HG02840 (cell line): Measurements from ENCODE around the gene CFAP74.
"Not testable (repeated sequence)": the region's sequence is repeated elsewhere in the genome, so short reads cannot be mapped to it uniquely, and the experiment has no call there.

Experiments used
- ATAC-seq: cut with Tn5 transposase; IDR thresholded peaks from one replicate; pipeline ENCODE4 v1.9.1; 2021; ENCODE audit warnings: mild to moderate bottlenecking, moderate library complexity, moderate number of reproducible peaks; ENCODE audit not compliant: unreplicated experiment, low FRiP score

CFAP74 gene

DNA sequence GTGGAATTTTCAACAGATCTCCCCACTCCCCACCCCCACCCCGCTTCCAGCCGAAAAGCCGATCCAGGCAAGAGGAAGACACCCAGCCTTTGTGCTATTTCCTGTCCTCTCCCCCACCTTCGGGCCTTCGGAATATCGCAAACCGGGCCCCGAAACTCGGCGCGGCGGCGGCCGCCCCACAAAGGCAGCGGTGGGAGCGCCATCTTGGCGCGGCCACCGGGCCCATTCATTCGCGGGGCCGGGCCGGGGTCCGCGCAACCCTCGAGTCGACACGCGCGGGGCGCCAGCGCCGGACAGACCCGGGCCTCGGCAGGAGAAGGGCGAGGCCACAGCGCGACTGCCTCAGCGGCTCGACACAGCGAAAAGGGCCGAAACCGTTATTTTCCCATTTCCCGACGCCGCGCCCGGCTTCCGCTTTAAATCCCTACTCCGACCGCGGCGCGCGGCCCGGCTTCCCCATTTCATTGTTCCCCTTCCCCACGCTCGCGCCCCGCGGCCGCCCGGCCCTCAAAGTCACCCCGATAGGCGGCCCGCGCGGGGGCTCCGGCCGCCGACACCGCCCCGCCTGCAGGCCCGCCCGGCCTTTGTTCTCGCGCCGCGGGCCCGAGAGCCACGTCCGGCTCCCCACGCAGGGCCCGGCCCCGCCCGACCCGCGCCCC is 113.6 kb downstream of the CFAP74 start:
- ATAC-seq = peak; percentile 16

DNA sequence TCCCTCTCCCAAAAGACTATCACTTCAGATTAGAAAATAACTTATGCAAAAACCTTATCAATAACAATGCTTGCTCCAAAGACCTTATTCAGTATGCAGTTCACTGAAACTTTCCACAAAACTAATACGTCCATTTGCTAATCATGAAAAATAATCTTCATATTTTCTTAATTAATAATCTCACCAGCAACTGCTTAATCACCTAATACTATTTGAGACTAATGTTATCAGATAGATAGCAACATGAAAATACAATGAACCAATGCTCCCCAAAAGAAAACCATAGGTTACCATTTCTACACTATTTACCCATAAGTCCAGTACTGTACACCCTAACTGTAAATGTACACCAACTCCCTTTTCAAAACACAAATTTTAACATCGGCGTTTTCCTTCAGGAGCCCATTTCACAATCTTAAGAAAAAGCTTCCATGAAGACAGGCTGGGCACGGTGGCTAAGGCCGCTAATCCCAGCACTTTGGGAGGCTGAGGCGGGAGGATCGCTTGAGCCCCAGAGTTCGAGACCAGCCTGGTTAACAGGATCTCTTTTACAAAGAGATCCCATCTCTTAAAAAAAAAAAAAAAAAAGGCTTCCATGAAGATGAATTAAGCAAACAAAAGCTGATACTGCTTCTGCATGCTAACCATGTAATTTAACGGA is 114.4 kb downstream of the CFAP74 start:
- ATAC-seq = no peak

DNA sequence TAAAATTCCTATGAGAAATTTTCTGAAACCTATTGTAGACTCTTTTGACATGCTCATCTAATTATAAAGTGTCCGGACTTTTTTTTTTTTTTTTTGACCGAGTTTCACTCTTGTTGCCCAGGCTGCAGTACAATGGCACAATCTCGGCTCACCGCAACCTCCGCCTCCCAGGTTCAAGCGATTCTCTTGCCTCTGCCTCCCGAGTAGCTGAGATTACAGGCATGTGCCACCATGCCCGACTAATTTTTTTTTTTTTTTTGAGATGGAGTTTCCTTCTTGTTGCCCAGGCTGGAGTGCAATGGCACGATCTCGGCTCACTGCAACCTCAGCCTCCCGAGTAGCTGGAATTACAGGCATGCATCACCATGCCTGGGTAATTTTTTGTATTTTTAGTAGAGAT is 119.7 kb downstream of the CFAP74 start:
- not testable (repeated sequence) for ATAC-seq

DNA sequence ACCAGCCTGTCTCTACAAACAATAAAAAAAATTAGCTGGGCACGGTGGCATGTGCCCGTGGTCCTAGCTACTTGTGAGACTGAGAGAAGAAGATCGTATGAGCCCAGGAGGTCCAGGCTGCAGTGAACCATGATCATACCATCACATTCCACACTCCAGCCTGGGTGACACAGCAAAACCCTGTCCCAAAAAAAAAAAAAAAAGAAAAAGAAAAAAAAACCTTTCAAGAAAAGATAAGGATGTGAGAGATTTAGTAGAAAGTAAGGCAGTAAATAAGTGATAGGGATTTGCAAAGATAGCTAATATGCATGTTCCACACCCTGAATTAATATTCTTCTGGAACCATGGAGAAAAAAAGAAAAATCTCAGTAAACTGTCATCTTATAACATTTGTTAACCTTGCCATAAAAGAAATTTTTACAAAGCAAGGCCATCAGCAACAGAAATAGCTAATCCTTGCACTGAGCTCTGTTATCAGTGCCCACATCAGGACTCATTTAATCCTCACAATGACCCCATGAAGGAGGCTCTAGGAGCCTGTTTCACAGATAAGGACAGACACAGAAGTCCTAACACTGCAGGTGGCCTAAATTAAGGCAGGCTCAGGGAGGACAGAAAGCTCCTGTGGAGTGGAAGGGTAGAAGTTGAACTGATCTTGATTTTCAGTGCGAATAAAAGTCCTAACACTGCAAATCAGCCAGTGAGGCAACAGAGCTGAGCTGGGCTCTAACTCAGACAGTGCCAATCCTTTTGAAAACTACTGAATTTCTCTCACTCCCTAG is 120.3 kb downstream of the CFAP74 start:
- ATAC-seq = no peak

DNA sequence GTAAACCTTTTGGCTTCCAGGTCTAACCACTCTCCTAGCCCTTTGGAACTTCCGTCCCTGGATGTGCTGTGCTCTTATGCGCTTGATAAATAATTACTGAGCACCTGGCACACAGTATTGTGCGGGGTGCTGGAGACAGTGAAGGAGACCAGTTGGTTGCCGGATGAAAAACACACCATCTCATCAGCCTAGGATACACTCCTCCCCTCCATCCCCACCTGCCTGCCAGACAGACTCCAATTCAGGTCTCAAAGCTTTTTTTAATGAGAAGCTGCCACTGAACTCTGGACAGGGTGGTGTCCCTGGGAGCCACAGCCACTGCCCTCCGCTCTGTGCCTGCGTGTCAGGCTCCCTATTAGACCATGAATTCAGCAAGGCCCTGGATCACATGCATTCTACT is 121.9 kb downstream of the CFAP74 start:
- ATAC-seq = no peak

DNA sequence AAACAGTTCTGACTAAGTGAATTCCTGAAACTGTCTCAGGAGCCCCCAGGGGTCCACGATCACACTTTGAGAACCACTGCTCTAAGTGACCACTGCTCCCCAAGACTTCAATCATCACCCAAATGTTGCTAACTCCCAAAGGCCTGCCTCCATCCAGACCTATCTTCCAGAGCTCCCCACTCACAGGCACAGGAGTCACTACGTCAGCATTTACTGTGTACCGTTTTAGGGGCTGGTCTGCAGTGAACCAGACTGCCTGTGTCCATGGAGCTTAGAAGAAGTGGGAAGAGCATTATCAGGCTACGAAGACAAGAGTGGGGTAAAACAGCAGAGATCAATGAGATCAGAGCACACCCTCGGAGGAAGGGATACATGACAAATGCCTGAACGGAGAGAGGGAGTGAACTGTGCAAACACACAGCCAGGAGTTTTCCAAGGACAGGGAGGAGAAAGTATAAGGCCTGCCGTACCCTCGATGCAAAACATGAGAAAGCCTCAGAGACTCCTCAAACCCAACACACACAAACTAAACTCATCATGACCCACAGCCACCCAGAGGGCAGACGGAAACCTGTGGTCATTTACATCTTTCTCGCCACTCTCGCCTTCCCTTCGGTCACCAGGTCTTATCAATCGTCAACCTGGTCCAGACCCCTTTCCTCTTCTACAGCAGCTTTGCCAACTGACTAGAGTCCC is 122.8 kb downstream of the CFAP74 start:
- no peak for ATAC-seq

DNA sequence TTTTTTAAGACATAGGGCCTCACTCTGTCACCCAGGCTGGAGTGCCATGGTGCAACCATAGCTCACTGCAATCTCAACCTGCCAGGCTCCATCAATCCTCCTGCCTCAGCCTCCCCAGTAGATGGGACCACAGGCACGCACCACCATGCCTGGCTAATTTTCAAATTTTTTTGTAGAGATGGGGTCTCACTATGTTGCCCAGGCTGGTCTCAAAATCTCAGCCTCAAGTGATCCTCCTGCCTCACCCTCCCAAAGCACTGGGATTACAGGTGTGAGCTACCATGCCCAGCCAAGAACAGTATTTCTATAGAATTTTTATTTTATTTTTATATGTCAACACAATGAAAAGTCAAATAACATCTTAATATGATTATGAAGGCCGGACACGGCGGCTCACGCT is 123.6 kb downstream of the CFAP74 start:
- no peak for ATAC-seq

DNA sequence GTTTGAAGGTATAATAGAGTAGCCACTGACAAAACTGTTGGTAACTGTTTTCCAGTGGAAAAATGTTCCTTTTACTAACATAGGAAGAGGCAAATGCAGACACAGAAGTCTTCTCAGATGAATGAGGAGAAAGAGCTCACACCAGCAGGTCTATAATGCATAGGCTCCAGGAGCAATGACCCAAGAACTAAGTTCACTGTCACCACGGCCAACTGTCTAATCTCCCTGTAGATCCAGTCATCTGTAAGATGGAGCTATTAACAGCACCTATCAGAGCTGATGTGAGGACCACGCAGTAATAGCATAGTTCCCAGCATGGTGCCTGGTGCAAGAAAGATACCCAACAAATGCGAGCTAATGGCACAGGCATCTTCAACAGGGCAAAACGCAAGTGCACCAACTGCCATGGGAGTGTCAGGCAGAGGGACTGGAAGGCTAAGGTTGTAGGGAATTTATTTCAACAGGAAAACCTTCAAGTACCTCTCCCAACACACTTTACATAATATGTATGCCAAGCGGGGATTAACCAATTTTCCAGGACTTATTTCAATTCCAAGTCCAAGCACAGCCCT is 125.6 kb downstream of the CFAP74 start:
- ATAC-seq = no peak

DNA sequence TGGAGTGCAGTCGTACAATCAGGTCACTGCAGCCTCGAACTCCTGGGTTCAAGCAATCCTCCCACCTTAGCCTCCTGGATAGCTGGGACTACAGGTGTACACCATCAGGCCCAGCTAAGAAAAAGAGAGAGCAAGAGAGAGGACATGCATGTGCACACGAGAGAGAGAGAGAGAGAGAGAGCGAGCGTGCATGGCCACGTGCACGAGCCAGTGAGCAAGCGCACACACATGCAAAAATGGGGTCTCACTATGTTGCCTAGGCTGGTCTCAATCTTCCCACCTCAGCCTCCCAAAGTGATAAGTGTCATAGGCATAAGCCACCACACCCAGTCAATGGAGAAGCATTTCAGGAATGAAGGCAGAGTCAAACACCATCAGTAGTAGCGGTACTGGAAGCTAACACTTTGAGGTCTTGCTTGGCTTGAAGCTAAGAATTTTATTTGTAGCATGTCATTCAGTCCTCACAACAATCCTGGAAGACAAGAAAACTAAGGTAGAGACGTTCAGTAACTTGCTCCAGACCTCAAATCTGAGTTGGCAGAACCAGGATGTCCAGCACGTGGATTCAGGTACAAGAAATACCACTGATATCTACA is 127.2 kb downstream of the CFAP74 start:
- no peak for ATAC-seq

DNA sequence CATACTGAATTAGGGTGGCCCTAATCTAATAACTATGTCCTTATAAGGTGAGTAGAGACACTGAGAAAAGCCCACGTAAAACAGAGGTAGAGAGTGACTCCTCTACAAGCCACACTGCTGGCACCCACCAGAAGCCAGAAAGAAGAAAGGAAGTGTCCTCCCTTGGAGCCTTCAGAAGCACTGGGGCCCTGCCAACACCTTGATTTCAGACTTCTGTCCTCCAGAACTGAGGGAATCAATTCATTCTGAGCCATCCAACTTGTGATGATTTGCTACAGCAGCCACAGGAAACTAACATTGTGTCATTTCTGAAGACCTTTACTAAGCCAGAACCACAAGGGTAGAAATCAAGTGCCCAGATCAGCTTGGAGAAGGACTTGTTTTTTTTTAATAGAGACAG is 127.7 kb downstream of the CFAP74 start:
- ATAC-seq = no peak

DNA sequence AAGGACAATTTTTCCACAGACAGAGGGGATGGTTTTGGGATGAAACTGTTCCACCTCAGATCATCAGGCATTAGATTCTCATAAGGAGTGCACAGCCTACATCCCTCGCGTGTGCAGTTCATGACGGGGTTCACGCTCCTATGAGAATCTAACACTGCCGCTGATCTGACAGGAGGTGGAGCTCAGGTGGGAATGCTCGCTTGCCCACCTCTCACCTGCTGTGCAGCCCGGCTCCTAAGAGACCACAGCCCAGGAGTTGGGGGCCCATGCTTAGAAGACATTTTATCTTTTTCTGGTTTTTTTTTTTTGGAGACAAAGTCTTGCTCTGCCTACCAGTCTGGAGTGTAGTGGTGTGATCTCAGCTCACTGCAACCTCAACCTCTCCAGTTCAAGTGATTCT is 128.7 kb downstream of the CFAP74 start:
- ATAC-seq = no peak

DNA sequence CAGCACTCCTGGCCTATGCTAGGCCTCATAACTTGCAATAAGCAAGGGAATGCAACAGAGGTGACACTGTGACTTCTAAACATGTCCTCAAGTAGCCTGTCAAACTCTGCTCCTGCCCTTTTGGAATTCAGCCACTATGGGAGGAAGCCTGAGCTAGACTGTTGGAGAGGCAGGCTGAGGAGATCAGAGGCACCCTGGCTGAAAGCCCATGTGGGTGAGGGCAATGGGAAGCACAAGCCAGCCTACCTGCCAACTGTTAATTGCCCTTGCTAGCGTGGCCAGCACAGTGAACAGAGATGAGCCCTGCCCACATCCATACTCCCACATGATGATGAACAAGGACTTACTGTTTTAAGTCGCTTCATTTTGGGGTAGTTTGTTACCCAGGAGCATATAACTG is 130.4 kb downstream of the CFAP74 start:
- no peak for ATAC-seq

DNA sequence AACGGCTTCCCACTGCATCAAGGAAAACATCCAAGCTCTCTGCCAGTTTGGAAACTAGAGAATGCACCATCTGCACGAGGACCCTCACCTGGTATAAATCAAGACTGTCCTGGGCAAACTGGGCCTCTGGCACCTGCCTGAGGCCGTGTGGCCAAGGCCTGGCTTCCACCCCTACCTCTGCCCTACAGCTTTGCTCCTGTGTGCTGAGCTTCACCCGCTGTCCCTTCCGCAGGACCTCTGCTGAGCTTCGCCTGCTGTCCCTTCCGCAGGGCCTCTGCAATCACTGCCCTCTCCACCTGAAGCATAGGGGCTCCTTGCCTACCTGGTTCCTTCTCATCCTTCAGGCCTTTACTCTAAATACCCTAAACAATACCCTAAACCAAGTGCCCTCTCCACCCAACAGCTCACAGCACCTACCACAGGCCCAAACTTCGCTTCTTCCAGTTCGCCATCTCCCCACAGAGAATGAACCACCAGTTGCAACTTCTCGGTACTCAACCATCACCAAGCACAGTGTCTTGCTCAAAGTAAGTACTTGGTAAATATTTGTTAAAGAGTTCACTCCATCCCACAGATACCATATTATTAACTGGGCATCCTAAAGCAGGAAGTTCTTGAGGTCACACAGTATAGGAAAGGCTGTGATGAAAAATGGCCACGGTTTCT is 131.1 kb downstream of the CFAP74 start:
- no peak for ATAC-seq
